ENCODE measurements around the gene RASSF5.
A peak's percentile ranks its signal among the peaks of the same experiment; 100 is the strongest.
"Not testable (repeated sequence)": the region's sequence is repeated elsewhere in the genome, so short reads cannot be mapped to it uniquely, and the experiment has no call there.

RASSF5 gene

GRCh38 chr1:206587904-206588303, 80.6 kb downstream of the RASSF5 start:
- no peak for DNase-seq

GRCh38 chr1:206588492-206588891, 81.2 kb downstream of the RASSF5 start:
- DNase-seq, result no peak

- DNase-seq, result no peak
Measured at GRCh38 chr1:206589206-206589605, 81.9 kb downstream of the RASSF5 start.

GRCh38 chr1:206590025-206590758, 82.9 kb downstream of the RASSF5 start:
- no peak for DNase-seq

- DNase-seq, result no peak
Measured at GRCh38 chr1:206591226-206591625, 83.9 kb downstream of the RASSF5 start.

- no peak for DNase-seq
Measured at GRCh38 chr1:206591696-206592095, 84.4 kb downstream of the RASSF5 start.

- no peak for DNase-seq
Measured at GRCh38 chr1:206593351-206593925, 86.1 kb downstream of the RASSF5 start.

GRCh38 chr1:206595581-206596318, 88.4 kb downstream of the RASSF5 start:
- DNase-seq, result no peak

GRCh38 chr1:206596319-206596666, 89.0 kb downstream of the RASSF5 start:
- DNase-seq, result no peak

- DNase-seq, result no peak
Measured at GRCh38 chr1:206600527-206600926, 93.2 kb downstream of the RASSF5 start.

- no peak for DNase-seq
Measured at GRCh38 chr1:206604861-206605260, 97.5 kb downstream of the RASSF5 start.

- DNase-seq, result peak in 2 of 4 experiments; percentile 12 to 34
Measured at GRCh38 chr1:206606867-206607266, 99.5 kb downstream of the RASSF5 start.

GRCh38 chr1:206608108-206608698, 100.9 kb downstream of the RASSF5 start:
- peak; percentile 39 to 68 (median 55) for DNase-seq

- DNase-seq, result no peak
Measured at GRCh38 chr1:206609229-206609991, 102.1 kb downstream of the RASSF5 start.

GRCh38 chr1:206612129-206612876, 105.0 kb downstream of the RASSF5 start, which contains the start of gene EIF2D:
Gene EIF2D, minus strand, starts transcription at chr1:206612465. Its CDS starts 123 bp downstream, at chr1:206612342.
- DNase-seq, result peak; percentile 95 to 98 (median 98)

- not testable (repeated sequence) for DNase-seq
Measured at GRCh38 chr1:206626396-206626795, 119.1 kb downstream of the RASSF5 start.

GRCh38 chr1:206628916-206629315, 121.6 kb downstream of the RASSF5 start:
- DNase-seq, result no peak

GRCh38 chr1:206631085-206631509, 123.8 kb downstream of the RASSF5 start:
- peak; percentile 21 to 56 (median 52) for DNase-seq

- peak; percentile 35 to 78 (median 64) for DNase-seq
Measured at GRCh38 chr1:206633708-206634121, 126.4 kb downstream of the RASSF5 start.

GRCh38 chr1:206634365-206635079, 127.2 kb downstream of the RASSF5 start:
- peak; percentile 93 to 98 (median 96) for DNase-seq

Measured in suppressor macrophage (primary cell).